GM19099 (cell line): Measurements from ENCODE around the gene PRKG1.

Experiments
- POLR2A ChIP-seq: IDR thresholded peaks from 3 replicates; pipeline ENCODE4 v1.6.1; 2011; ENCODE audit warnings: low read depth; ENCODE audit not compliant: insufficient read length; ENCODE audit errors: extremely low read depth

Gene PRKG1

DNA sequence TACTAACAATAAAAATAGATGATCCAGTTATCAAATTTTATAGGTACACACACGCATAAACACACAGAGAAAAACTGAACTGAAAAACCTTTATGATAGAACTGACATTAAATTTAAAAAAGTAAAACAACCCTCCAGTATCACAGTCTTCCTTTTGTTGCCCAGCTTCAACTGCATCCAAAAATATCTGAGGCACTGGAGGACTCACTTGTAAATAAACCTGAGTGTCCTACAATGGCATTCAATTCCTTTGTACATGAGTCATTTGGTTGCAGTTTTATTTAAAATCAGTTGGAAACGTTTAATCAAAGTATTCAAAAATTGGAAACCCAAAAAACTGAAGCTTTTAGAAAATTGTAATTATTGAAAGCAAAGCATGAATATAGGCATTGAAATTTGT lies 890.3 kb downstream of the PRKG1 start:
- no peak for TF ChIP-seq POLR2A

DNA sequence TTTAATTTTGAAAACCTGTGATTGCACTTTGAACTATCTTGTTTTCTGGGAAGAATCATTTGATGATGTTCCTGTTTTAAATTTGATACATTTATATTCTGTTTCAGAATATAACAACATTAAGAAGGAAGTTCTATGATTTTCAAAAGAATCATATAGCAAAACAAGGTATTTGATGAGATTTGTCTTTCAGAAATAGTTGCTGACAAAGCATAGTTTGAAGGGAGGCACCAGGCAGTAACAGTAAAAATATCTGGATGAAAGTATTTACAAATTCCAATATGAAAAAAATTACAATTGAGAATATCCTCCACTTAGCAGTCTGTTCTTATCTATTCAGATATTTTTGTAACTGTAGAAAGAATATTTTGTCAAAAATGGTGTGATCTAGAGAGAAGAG lies 891.2 kb downstream of the PRKG1 start:
- no peak for TF ChIP-seq POLR2A

DNA sequence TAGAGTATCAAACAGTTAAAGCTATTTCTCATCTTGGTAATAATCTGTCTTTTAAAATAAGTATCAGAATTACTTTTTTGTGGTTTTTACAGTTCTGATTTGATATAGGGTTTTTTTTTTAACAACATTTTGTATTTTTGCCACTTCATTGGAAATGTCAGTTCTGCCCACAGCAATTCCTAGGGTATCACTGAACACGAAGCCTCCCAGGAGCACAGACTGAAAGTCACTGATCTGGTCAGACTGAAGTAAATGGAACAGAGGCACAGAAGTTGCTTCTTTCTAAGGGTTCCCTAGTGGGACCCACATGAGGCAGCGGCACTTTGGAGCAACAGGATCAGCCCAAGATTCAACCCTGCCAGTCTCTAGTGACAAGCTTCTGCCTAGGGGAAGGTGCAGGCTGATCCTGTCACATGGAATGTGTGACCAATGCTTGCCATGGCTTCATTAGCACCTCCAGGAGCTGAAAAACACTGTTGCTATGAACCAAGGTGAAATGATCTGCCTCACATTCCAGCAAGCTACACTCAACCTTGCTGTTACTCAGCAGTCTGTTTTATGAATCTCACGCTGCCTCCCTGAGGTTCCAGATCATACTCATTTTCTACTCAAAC lies 898.6 kb downstream of the PRKG1 start:
- no peak for TF ChIP-seq POLR2A

DNA sequence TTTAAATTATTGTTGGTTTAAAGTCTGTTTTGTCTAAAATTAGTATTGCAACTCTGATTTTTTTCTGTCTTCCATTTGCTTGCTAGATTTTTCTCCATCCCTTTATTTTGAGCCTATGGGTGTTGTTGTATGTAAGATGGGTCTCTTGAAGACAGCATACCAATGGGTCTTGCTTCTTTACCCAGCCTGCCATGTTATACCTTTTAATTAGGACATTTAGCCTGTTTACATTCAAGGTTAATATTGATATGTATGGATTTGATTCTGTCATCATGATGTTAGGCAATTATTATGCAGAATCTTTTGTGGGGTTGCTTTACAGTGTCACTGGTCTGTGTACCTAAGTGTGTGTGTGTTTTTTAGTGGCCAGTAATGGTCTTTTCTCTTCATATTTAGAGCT lies 906.5 kb downstream of the PRKG1 start:
- no peak for TF ChIP-seq POLR2A

DNA sequence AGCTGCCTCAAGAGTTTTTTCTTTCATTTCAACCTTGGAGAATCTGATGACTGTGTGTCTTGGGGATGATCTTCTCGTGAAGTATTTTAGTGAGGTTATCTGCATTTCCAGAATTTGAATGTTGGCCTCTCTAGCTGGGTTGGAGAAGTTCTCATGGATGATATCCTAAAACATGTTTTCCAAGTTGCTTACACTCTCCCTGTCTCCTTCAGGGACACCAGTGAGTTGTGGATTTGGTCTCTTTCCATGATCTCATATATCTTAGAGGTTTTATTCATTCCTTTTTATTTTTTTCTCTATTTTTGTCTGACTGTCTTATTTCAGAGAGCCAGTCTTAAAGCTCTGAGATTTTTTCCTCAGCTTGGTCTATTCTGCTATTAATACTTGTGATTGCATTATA lies 907.4 kb downstream of the PRKG1 start:
- TF ChIP-seq POLR2A = no peak

DNA sequence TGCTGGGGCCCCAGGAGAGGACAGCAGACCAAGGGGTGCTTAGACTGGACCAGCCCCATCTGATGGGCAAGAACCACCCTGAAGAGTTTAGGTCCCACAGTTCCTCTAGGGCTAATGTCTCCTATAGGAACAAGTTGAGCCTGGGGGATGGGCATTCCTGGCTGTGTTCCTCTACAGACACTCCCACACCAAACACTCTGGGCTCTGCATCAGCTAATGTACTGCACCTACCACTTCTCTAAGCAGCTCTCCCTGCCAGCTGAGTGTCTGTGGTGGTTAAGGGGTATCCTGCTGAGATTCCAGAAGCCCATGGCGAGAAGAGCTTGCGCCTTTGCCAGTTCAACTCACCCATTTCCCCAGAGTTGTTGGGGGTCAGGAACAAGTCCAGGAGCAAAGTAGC lies 909.2 kb downstream of the PRKG1 start:
- TF ChIP-seq POLR2A = no peak

DNA sequence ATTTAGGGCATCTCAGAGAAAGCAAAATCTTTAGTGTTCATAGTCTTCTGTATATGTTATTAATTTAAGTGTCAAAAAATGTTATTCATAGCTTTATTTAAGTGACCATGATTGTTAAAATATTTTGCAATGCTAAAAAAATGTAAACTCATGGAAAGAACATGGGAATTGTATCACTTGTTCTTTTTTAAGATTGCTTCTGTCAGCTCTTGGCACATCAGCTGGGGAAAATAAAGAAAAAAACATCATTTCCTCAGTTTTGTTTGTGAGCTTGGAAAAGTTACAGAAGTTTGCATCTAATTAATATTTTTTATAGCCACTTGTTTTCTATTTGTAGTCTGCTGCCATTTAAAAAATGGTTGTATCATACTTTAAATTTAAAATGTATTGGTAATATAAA lies 911.0 kb downstream of the PRKG1 start:
- no peak for TF ChIP-seq POLR2A

DNA sequence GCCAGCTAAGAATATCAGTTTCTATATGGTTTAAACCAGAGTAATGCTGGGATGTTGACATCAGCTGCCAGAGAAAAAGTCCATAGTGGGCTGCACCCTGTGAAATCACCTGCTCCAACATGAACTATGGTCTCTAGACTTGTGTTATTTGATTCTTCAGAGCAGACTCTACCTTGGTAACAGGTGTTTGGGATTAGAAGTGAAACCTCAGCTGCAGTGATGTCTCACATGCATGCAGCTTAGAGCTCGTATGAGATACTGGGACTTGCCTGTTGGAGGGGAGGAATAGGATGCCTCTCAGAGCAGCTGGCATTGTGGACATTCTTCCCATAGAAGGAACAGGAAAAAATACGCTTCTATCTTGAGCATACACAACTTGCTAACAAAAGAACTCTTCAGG lies 912.2 kb downstream of the PRKG1 start:
- no peak for TF ChIP-seq POLR2A

DNA sequence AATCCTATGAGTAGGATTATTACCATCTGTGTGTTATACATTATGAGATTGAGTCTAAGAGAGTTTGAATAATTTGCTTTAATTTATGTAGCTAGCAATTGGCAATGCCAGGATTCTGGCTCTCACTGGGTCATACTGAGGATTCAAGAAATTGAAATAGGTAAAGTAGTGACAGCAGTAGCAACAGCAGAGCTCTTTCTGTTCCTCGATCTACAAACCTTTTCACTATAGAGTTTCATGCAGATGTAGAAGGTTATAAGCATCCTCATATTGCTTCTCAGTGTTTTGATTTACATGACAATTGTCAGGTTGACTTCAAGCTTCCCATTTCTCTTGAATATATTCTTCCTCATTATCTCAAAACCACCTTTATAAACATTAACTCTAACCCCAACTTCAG lies 919.2 kb downstream of the PRKG1 start:
- no peak for TF ChIP-seq POLR2A

DNA sequence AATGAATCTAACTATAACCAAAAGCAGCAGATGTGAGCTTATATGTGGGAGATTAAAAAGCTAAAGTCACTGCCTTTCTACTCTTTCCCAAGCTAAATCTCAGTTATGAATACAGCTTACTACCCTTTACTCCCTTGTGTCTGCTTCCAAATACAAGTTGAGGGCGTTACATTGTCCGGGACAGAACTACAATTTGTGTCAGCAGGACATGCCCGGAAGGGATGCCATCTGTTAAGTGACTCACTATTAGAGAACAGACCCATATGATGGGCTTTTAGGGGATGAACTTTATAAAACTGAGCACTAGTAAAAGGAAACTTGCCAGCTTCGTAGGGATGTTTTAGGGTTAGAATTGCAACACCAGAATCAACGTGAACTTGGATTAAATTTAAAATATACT lies 924.8 kb downstream of the PRKG1 start:
- TF ChIP-seq POLR2A = no peak

DNA sequence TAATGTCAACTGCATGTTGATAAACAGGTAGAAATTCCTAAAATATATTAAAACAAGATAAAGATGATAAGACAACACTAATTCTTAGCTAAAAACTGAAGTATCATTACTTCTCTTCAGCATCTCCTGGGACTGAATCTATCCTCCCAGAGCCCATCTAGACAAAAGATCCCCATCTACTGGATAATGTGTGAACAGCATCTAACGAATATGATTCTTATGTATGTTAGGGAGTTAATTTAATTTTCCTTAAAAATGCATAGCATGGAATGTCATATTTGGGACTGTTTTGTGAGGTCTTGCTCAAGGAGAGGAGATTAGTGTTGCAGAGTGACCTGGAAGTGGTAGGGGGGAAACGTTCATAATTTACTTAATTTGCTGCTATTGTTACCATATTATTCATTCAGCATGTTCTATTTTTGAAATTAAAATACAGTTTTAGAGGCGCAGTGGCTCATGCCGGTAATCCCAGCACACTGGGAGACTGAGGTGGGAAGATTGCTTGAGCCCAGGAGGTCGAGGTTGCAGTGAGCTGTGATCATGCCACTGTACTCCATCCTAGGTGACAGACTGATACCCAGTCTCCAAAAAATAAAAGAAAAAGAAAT lies 930.2 kb downstream of the PRKG1 start:
- TF ChIP-seq POLR2A = no peak

DNA sequence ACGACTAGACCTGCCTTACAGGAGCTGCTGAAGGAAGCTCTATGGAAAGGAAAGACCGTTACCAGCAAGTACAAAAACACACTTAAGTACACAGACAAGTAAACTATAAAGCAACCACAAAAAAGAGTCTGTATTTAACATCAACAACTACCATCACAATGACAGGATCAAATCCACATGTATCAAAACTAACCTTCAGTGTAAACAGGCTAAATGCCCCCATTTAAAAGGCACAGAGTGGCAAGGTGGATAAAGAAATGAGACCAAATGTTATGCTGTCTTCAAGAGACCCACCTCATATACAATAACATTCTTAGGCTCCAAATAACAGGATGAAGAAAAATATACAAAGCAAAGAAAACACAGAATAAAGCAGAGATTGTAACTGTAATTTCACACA lies 932.8 kb downstream of the PRKG1 start:
- no peak for TF ChIP-seq POLR2A

DNA sequence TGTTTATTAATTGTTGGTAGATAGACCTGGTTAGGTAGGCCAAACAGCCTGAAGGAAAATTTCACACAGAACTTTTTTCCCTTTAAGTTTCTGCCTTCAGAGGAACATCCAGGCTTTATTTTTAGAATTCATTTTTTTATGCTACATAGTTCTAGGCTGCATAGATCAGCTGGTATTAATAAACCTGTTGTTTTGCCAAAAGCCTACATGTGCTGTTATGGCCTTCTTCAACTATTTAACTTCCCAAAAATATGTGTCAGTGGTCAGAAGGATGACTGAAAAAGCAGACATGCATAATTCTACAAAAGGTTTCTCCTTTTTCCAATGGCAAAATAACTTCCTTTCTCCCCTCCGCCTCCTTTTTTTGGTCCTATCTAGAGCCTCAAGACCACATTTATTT lies 936.8 kb downstream of the PRKG1 start:
- no peak for TF ChIP-seq POLR2A

DNA sequence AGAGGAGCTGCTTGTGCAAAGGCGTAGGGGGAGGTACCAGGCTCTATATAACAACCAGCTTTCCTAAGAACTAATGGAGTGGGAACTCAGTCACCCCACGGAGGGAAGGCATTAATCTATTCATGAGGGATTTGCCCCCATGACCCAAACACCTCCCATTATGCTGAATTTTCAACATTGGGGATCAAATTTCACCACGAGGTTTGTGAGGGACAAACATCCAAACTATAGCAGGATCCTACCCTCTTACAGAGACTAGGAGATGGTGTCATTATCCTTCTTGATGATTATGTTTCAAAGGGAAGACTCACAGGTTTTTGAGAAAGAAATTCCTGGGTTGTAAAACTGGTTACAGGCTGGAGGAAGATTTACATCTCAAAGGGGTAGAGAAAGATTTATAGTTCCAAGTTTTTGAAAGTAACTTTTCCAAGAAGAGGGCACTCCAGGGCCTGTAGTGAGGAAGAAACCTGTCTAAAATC lies 944.8 kb downstream of the PRKG1 start:
- TF ChIP-seq POLR2A = no peak

DNA sequence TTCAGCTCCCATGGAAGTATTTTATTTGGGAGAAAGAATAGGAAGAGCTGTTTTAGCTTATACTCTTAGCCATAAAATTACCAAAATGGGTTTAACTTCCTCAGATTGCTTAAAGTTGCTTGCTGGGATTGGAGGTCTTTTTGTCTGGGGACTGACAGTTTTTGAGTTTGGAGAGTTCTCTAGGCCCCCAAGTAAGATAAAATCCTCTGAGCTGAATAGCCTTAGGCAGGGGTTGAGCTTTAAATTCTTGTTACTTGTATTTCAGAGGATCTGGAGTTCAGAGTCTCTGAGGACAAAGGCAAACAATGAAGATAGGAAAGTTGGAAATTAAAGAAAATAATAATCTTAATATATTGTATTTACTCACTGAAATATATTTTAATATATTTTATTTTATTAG lies 945.4 kb downstream of the PRKG1 start:
- no peak for TF ChIP-seq POLR2A

DNA sequence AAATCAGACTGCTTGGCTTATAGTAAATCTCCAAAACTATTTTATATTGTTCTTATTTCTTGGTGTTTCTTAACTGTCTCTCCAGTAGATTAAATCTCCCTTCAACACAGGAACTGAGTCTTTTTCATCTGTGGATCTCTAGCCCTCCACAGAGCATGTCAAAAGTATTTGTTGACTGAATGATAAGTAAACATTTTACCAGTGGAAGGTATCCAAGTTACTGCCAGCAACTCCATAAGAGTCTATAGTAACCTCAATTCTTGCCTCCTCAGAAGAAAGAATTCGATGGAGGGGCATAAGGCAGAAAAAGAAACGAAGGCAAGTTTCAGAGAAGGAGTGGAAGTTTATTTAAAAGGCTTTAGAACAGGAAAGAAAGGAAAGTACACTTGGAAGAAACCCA lies 945.9 kb downstream of the PRKG1 start:
- TF ChIP-seq POLR2A = no peak

DNA sequence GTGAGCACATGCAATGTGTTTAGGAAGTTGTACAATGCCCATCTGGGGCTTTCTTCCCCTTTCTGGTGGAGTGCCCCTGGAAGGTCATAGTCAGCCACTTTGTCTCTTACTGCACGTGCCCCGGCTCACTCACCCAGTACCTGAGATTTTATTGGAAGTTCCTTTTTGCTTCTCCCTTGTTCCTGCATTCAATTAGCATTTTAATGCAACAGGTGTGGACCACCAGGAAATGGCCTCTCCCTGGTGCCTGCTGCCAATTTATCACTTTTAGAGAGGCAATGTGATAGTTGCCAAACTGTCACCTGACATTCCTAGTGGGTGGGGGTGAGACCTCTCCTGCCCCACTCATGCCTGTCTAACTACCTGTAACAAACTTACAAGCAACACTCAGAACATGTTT lies 946.4 kb downstream of the PRKG1 start:
- TF ChIP-seq POLR2A = no peak
